GM10266 (cell line): ENCODE measurements around the gene PRR23B.

ENCODE experiments used
- DNase-seq: peaks from one replicate; pipeline ENCODE4 v3.0.0; 2012; ENCODE audit errors: extremely low spot score
- CTCF ChIP-seq: IDR thresholded peaks from 2 replicates; pipeline ENCODE4 v1.5.1; 2012; ENCODE audit warnings: mild to moderate bottlenecking, low read depth; ENCODE audit not compliant: control insufficient read depth, insufficient read depth; ENCODE audit errors: missing control alignments

PRR23B gene

DNA sequence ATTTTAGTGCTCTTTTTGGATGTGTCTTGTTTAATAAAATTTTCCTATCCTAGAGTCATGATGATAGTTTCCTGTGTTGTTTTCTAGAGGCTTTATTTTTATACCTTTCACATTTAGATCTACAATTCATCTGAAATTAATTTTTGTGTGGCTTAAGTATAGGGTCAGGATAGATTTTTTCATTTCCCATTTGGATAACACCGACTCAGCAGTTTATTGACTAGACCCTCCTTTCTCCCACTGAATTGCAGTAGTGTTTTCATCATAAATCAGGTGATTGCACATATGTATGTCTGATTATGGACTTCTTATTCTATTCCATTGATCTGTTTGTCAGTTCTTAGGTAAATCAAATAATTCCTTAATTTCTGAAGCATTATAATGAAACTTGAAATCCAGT is 25.0 kb downstream of the PRR23B start:
- DNase-seq, result no peak
- no peak for TF ChIP-seq CTCF

DNA sequence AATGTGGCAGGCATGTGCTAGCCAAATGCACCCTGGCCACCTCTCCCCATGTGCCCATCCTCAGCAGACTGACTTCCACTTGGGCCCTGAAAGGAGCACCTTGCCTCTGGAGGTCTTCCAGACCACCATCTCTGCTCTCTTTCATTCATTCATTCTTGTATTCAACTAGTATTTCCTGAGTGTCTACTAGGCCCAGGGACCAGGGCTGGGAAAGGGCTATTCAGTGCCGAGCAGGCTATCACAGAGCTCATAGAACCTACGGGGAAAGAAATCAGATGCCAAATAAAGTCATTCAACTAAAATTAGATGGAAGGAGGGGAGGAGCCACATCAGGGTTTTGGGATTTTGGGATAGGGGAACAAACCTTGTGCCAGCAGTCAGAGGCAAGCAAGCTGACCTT is 33.5 kb downstream of the PRR23B start:
- no peak for DNase-seq
- TF ChIP-seq CTCF, result no peak

- TF ChIP-seq CTCF, result no peak
- DNase-seq, result no peak
These were observed 34.8 kb downstream of the PRR23B start for GRCh38 chr3:138985932-138986331.

DNA sequence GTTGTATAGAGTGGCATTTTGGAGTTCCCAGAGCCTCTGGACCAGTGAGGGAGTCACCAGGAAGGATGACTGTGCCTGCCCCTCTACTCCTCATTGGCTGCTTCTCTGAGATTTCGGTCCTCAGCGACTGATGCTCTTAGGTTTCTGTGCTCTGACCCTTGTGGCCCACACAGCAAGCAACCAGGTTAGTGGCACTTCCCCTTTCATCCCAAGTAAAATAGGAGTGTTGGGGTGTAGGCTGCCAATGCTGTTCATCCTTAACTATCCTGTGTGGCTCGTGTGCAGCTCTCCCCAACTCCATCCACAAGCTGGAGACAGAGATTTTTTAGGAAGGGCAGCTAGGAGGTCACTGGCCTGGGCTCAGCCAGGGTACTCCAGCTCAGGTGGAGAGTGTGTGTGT is 35.9 kb downstream of the PRR23B start:
- no peak for DNase-seq
- TF ChIP-seq CTCF, result no peak

DNA sequence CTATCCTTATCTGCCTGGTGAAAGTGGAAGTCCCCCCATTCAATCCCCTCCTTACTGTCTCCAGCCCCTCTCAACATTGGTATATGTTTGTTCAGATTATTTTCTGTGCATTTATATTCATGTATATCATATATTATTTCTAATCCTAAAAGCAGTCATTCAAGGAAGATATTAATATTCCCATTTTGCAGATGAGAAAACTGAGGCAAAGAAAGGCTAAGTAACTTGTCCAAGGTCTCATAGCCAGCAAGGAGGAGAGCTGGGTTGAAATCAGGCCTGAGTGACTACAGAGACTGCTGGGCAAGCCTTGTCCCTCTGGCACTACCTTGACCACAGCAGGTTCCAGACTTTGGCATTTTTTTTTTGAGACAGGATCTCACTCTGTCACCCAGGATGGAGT is 44.7 kb downstream of the PRR23B start:
- TF ChIP-seq CTCF, result no peak
- DNase-seq, result no peak

DNA sequence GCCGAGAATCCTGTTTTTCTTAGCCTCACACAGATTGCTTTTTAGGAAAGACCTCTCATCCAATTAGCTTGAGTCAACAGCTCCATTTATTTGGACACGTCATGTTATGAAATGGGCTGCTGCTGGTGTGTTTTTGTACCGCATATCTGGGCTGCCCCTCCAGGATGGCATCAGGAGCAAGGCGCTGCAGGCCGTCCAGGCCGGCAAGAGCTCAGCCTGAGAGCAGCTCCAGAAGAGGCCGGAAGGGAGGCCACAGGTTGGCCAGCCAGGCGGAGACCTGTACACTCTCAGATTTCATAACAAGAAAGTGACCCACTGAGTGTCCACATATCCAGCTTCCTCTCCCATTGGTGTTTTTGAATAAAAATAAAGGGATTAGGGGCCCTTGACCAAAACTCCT is 45.4 kb downstream of the PRR23B start:
- no peak for TF ChIP-seq CTCF
- no peak for DNase-seq

- no peak for DNase-seq
- TF ChIP-seq CTCF, result no peak
These were observed 46.3 kb downstream of the PRR23B start for GRCh38 chr3:138974462-138974861.
